ENCODE results near the gene HMGXB4.

HMGXB4 gene

GRCh38 chr22:35299673-35300499 is 42.6 kb downstream of the HMGXB4 start, which contains the start of gene TOM1:
TOM1 (plus strand) TSS chr22:35299894; CDS start chr22:35299929, 35 bp downstream.
- intact Hi-C loops (cut with DNase I; ENCODE audit: low total_unique reads), result no loop called here
- Histone ChIP-seq H3K4me1 (peaks cover 0 to 22% (median 11%) of the 10 kb centered on the region in 4 donors), H3K4me3 (peak within 1 kb of the TSS; percentile 69 to 87), H3K27ac (peak within 1 kb of the TSS; percentile 97), H3K27me3 (no peaks in the 10 kb centered on the region), H3K9me3 (no peaks in the 10 kb centered on the region), H3K36me3 (peaks cover 0 to 4% (median 0%) of the 10 kb centered on the region in 3 donors)
- TF ChIP-seq CTCF (IDR thresholded peaks at IDR 0.05), result no peak
- peak; percentile 96 to 98 for DNase-seq

- H3K27me3 ChIP-seq, result no peaks in the 10 kb centered on the region
- H3K27ac ChIP-seq, result peak overlapping the region; percentile 97
- no peaks in the 10 kb centered on the region for H3K9me3 ChIP-seq
- no peak for TF ChIP-seq CTCF (IDR thresholded peaks at IDR 0.05)
- peak in 1 of 2 donors; percentile 54 for DNase-seq
- H3K4me3 ChIP-seq, result peak overlapping the region in 1 of 2 donors; percentile 87
- peaks cover 0 to 4% (median 0%) of the 10 kb centered on the region in 3 donors for H3K36me3 ChIP-seq
- H3K4me1 ChIP-seq, result peaks cover 0 to 27% (median 14%) of the 10 kb centered on the region in 4 donors
- intact Hi-C loops (cut with DNase I; ENCODE audit: low total_unique reads), result no loop called here
These were observed 44.1 kb downstream of the HMGXB4 start for GRCh38 chr22:35301372-35301874.

GRCh38 chr22:35303029-35303624 is 45.8 kb downstream of the HMGXB4 start:
- H3K9me3 ChIP-seq, result no peaks in the 10 kb centered on the region
- intact Hi-C loops (cut with DNase I; ENCODE audit: low total_unique reads), result no loop called here
- peaks cover 0 to 4% (median 0%) of the 10 kb centered on the region in 3 donors for H3K36me3 ChIP-seq
- H3K4me3 ChIP-seq, result no peak overlapping the region
- peaks cover 0 to 31% (median 16%) of the 10 kb centered on the region in 4 donors for H3K4me1 ChIP-seq
- no peaks in the 10 kb centered on the region for H3K27me3 ChIP-seq
- H3K27ac ChIP-seq, result no peak overlapping the region
- TF ChIP-seq CTCF (IDR thresholded peaks at IDR 0.05), result no peak
- no peak for DNase-seq

GRCh38 chr22:35305525-35306070 is 48.3 kb downstream of the HMGXB4 start:
- no peak for DNase-seq
- intact Hi-C loops (cut with DNase I; ENCODE audit: low total_unique reads), result no loop called here
- Histone ChIP-seq H3K4me1 (peaks cover 0 to 24% (median 12%) of the 10 kb centered on the region in 4 donors), H3K9me3 (no peaks in the 10 kb centered on the region), H3K27ac (no peak overlapping the region), H3K4me3 (no peak overlapping the region), H3K36me3 (peaks cover 0 to 4% (median 0%) of the 10 kb centered on the region in 3 donors), H3K27me3 (no peaks in the 10 kb centered on the region)
- TF ChIP-seq CTCF (IDR thresholded peaks at IDR 0.05), result no peak

- H3K4me3 ChIP-seq, result no peak overlapping the region
- no peak for DNase-seq
- H3K27ac ChIP-seq, result no peak overlapping the region
- no peaks in the 10 kb centered on the region for H3K9me3 ChIP-seq
- no peak for TF ChIP-seq CTCF (IDR thresholded peaks at IDR 0.05)
- peaks cover 0 to 4% (median 0%) of the 10 kb centered on the region in 3 donors for H3K36me3 ChIP-seq
- intact Hi-C loops (cut with DNase I; ENCODE audit: low total_unique reads), result no loop called here
- H3K4me1 ChIP-seq, result peaks cover 0 to 16% (median 6%) of the 10 kb centered on the region in 4 donors
- H3K27me3 ChIP-seq, result no peaks in the 10 kb centered on the region
These were observed 49.2 kb downstream of the HMGXB4 start for GRCh38 chr22:35306350-35306967.
